Smooth muscle cell (in vitro differentiated cells): ENCODE measurements around the gene ZACN. TPM values are rescaled to one million over a fixed set of nuclear protein-coding genes. Genes with fewer than 3 reads are reported as not detected.

ENCODE experiments used
- DNase-seq: peaks from one replicate; lab custom pipeline; 2025; ENCODE audit not compliant: unreplicated experiment; lab: John Stamatoyannopoulos, UW
- H2AFZ ChIP-seq: fragments of 200-600 bp; sonication (generic); 2 replicates; pipeline ENCODE4 v1.6.0; 2016; ENCODE audit warnings: antibody characterized with exemption, low read depth, mild to moderate bottlenecking
- H3F3A ChIP-seq: fragments of 200-600 bp; sonication (generic); 2 replicates; pipeline ENCODE4 v1.6.0; 2017; ENCODE audit warnings: antibody characterized with exemption, low read depth
- H3K27ac ChIP-seq: fragments of 200-600 bp; sonication (generic); 2 replicates; pipeline ENCODE4 v1.5.1; 2016; ENCODE audit warnings: low read depth, mild to moderate bottlenecking
- H3K27me3 ChIP-seq: fragments of 200-600 bp; sonication (generic); 2 replicates; pipeline ENCODE4 v1.6.1; 2016; ENCODE audit warnings: low read depth, mild to moderate bottlenecking
- H3K36me3 ChIP-seq: fragments of 200-600 bp; sonication (generic); 2 replicates; pipeline ENCODE4 v1.5.1; 2016; ENCODE audit warnings: low read depth
- H3K4me1 ChIP-seq: fragments of 200-600 bp; sonication (generic); 2 replicates; pipeline ENCODE4 v1.5.1; 2016; ENCODE audit warnings: low read depth
- H3K4me2 ChIP-seq: fragments of 200-600 bp; sonication (generic); 2 replicates; pipeline ENCODE4 v1.6.0; 2016; ENCODE audit warnings: mild to moderate bottlenecking
- H3K4me3 ChIP-seq: fragments of 200-600 bp; sonication (generic); 2 replicates; pipeline ENCODE4 v1.5.1; 2016; ENCODE audit warnings: mild to moderate bottlenecking
- H3K79me2 ChIP-seq: fragments of 200-600 bp; sonication (generic); 2 replicates; pipeline ENCODE4 v1.6.0; 2016; ENCODE audit warnings: low read depth, mild to moderate bottlenecking
- H3K9ac ChIP-seq: fragments of 200-600 bp; sonication (generic); 2 replicates; pipeline ENCODE4 v1.6.0; 2016; ENCODE audit warnings: low read depth
- H3K9me3 ChIP-seq: fragments of 200-600 bp; sonication (generic); replicated peaks from 2 replicates; pipeline ENCODE4 v1.5.1; 2016; ENCODE audit warnings: low read depth
- H4K20me1 ChIP-seq: fragments of 200-600 bp; sonication (generic); 2 replicates; pipeline ENCODE4 v1.6.0; 2016; ENCODE audit warnings: low read depth
- WGBS: methylation state at CpG from one replicate; pipeline ENCODE4 v1.1.7; 2016; ENCODE audit warnings: low lambda C conversion rate; 5-methylcytosine and 5-hydroxymethylcytosine counted together
- polyA plus RNA-seq: library from polyadenylated mRNA; unstranded; fragments of >200 nt; fragmentation: Nextera tagmentation; extraction: Ambion mirVana; gene quantifications from 2 replicates; pipeline ENCODE4 v1.2.1, GENCODE V29; 2016
- total RNA-seq: library from RNA; depleted of rRNA; stranded (reverse); fragments of >200 nt; gene quantifications from 2 replicates; pipeline ENCODE4 v1.2.3, GENCODE V29; 2014
- TF ChIP-seq, protein P1 (sequence below): fragments of 200-600 bp; sonication (generic); IDR thresholded peaks from 2 replicates; pipeline ENCODE4 v1.5.1; 2017; ENCODE audit warnings: borderline replicate concordance, mild to moderate bottlenecking, antibody characterized with exemption; ENCODE audit not compliant: insufficient read depth, poor library complexity, severe bottlenecking

ZACN gene
- total and polyA plus RNA-seq, 2 experiments from 2014 or later: 3.4 TPM; not detected in 1

DNA sequence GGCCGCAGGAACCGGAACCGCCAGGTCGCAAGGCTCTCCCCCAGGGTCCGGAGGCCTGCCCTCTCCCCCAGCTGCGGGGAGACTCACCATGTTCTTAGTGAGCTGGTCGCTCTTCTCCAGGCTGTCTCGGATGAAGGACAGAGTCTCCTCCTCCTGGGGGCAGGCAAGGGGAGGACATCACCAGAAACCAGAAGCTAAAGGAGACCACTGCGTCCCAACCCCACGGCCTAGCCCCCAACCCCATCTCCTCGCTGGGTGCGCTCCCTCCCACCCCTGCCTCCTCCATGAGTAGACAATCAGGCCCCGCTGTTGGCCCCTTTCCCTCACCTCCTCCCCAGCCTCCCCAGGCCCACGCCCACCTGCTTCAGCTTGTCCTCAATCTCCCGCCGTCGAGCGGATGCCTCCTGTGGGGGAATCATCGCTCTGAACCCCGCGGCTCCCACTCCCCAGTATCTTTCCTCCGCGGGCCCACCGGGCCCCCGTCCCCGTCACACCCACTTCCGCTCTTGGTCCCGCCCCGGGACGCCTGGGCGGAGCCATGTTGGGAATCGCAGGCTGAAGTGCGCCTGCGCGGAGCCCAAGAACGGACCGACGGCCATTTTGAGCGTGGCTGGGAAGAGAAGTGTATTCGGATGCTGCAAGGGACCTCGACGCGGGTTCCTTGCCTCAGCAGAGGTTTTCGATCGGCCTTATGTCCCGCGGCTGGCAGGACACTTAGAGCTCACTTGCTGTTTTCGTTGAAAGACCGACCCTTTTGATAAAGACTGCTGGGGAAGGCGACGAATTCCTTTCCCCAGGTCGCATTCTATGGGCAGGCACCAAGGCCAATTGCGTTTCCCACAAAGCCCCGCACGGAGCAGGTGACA, 24.5 kb downstream of the ZACN start, which contains the start of gene EXOC7:
EXOC7 (minus strand) TSS at position 514 of the 866 bp plus-strand sequence; CDS start at position 419, 95 bp downstream.
- Histone ChIP-seq H3K27me3 (no peaks in the 10 kb centered on the region), H3K4me3 (peak within 1 kb of the TSS; percentile 76), H3K4me2 (peak within 1 kb of the TSS; percentile 94), H2AFZ (peak within 1 kb of the TSS; percentile 88), H4K20me1 (no peaks in the 10 kb centered on the region), H3K9ac (peak within 1 kb of the TSS; percentile 81), H3K9me3 (no peaks in the 10 kb centered on the region), H3K27ac (peak within 1 kb of the TSS; percentile 55), H3F3A (no peaks in the 10 kb centered on the region), H3K79me2 (peaks cover 12% of the 10 kb centered on the region), H3K36me3 (no peaks in the 10 kb centered on the region), H3K4me1 (peaks cover 21% of the 10 kb centered on the region)
- TF ChIP-seq, protein P1, sequence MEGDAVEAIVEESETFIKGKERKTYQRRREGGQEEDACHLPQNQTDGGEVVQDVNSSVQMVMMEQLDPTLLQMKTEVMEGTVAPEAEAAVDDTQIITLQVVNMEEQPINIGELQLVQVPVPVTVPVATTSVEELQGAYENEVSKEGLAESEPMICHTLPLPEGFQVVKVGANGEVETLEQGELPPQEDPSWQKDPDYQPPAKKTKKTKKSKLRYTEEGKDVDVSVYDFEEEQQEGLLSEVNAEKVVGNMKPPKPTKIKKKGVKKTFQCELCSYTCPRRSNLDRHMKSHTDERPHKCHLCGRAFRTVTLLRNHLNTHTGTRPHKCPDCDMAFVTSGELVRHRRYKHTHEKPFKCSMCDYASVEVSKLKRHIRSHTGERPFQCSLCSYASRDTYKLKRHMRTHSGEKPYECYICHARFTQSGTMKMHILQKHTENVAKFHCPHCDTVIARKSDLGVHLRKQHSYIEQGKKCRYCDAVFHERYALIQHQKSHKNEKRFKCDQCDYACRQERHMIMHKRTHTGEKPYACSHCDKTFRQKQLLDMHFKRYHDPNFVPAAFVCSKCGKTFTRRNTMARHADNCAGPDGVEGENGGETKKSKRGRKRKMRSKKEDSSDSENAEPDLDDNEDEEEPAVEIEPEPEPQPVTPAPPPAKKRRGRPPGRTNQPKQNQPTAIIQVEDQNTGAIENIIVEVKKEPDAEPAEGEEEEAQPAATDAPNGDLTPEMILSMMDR: no peak
- DNase-seq: peak; percentile 74
- WGBS: 7% methylated on average over 46 of the region's 55 CpGs

DNA sequence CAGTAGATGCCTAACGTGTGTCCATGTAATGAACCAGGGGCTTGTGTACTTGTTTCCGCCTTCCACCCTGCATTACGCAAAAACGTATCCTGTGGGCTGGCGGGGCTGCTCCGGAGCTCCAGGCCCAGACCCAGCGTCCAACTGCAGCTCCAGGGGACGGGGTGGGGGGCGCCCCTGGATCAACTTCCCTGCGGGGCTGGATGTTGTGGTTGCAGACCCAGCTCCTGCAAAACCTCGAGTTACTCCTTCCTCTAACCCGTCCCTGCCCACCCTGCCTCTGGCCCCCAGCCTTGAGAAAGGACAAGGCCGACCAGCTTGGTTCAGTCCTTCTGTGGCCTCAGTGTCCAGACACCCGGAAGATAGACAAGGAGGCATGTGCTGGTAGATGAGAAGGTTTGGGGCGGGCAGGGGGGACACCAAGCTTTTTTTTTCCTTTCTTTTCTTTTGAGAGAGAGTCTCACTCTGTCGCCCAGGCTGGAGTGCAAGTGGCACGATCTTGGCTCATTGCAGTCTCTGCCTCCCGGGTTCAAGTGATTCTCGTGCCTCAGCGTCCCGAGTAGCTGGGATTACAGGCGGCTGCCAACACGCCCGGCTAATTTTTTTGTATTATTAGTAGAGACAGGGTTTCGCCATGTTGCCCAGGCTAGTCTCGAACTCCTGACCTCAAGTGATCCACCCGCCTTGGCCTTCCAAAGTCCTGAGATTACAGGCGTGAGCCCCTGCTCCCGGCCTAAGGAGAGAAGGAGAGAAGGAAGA, 25.3 kb downstream of the ZACN start:
- peak overlapping the region; percentile 55 for H3K27ac ChIP-seq
- peak overlapping the region; percentile 94 for H3K4me2 ChIP-seq
- no peak for DNase-seq
- H3K27me3 ChIP-seq: no peaks in the 10 kb centered on the region
- no peaks in the 10 kb centered on the region for H4K20me1 ChIP-seq
- no peaks in the 10 kb centered on the region for H3K36me3 ChIP-seq
- H3K9me3 ChIP-seq: no peaks in the 10 kb centered on the region
- peak overlapping the region; percentile 76 for H3K4me3 ChIP-seq
- peak overlapping the region; percentile 81 for H3K9ac ChIP-seq
- TF ChIP-seq, protein P1: no peak
- peaks cover 21% of the 10 kb centered on the region for H3K4me1 ChIP-seq
- peaks cover 12% of the 10 kb centered on the region for H3K79me2 ChIP-seq
- H3F3A ChIP-seq: no peaks in the 10 kb centered on the region
- peak overlapping the region; percentile 88 for H2AFZ ChIP-seq
- 95% methylated on average over 29 of the region's 29 CpGs for WGBS

DNA sequence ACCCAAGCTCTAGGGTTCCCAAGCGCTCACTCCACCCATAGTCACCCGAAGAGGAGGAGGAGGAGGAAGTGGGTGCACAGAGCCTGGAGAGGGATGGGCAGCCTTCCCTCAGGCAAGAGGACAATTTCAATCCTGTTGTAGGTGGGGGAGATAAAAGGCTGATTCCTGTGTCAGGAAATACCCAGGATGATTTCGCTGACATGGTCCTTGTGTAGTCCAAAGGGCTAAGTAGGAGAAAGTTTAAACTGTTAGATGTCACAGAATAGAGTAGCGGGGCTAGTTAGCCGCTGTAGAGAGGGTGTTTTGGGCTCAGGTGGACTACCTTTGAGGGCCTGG, 25.9 kb downstream of the ZACN start:
- Histone ChIP-seq H3K27me3 (no peaks in the 10 kb centered on the region), H3K9ac (no peak overlapping the region), H2AFZ (no peak overlapping the region), H3K9me3 (no peaks in the 10 kb centered on the region), H3K4me2 (no peak overlapping the region), H3F3A (no peaks in the 10 kb centered on the region), H3K4me1 (peaks cover 21% of the 10 kb centered on the region), H3K36me3 (no peaks in the 10 kb centered on the region), H3K4me3 (no peak overlapping the region), H3K27ac (no peak overlapping the region), H3K79me2 (peaks cover 12% of the 10 kb centered on the region), H4K20me1 (no peaks in the 10 kb centered on the region)
- 77% methylated on average over 5 of the region's 5 CpGs for WGBS
- DNase-seq: no peak
- TF ChIP-seq, protein P1: no peak
